H1 (cell line): Measurements from ENCODE around the gene ITPR3. TPM values are rescaled to one million over a fixed set of nuclear protein-coding genes. Genes with fewer than 3 reads are reported as not detected.

Experiments
- BACH1 ChIP-seq: IDR thresholded peaks from 2 replicates; pipeline ENCODE4 v1.6.1; 2012; ENCODE audit warnings: low read length, improper control_type of control experiment
- BRCA1 ChIP-seq: IDR thresholded peaks from 2 replicates; pipeline ENCODE4 v1.6.1; 2012; ENCODE audit warnings: low read depth, low read length, improper control_type of control experiment
- EP300 ChIP-seq, 2 experiments: IDR thresholded peaks; 1 replicate in 1 of 2; 2 replicates in 1 of 2; pipeline ENCODE4 v1.6.1; 2011 to 2012; ENCODE audit warnings: low read depth in 2 of 2, low read length in 2 of 2, mild to moderate bottlenecking in 2 of 2, borderline replicate concordance in 1 of 2, inconsistent platforms in 1 of 2, moderate library complexity in 1 of 2
- FOSL1 ChIP-seq: IDR thresholded peaks from 2 replicates; pipeline ENCODE4 v1.6.1; 2011; ENCODE audit warnings: mild to moderate bottlenecking, low read depth, low read length, moderate library complexity; ENCODE audit not compliant: insufficient read depth
- KDM1A ChIP-seq: fragments of 200-600, 300-600 bp; sonication (generic); IDR thresholded peaks from 2 replicates; pipeline ENCODE4 v1.7.1; 2016; ENCODE audit warnings: mild to moderate bottlenecking, low read length, borderline replicate concordance
- NANOG ChIP-seq: IDR thresholded peaks from 2 replicates; pipeline ENCODE4 v1.6.1; 2011; ENCODE audit warnings: low read length, low read depth, mild to moderate bottlenecking, inconsistent platforms; ENCODE audit not compliant: insufficient read depth, poor library complexity, severe bottlenecking
- PHF8 ChIP-seq: fragments of 200-600 bp; sonication (generic); conservative IDR thresholded peaks from 2 replicates; pipeline ENCODE4 v1.7.1; 2012; ENCODE audit warnings: low read depth, mild to moderate bottlenecking, inconsistent platforms, low read length, moderate library complexity
- RAD21 ChIP-seq, 2 experiments: IDR thresholded peaks in 1 of 2; conservative IDR thresholded peaks in 1 of 2; 2 replicates each; pipeline ENCODE4 v1.6.1; 2011; ENCODE audit warnings: low read depth in 2 of 2, low read length in 2 of 2, improper control_type of control experiment in 1 of 2, inconsistent platforms in 1 of 2, mild to moderate bottlenecking in 1 of 2, moderate library complexity in 1 of 2
- SP1 ChIP-seq: IDR thresholded peaks from 2 replicates; pipeline ENCODE4 v1.6.1; 2011; ENCODE audit warnings: low read depth, low read length
- SUZ12 ChIP-seq: fragments of 200-600 bp; sonication (generic); IDR thresholded peaks from 2 replicates; pipeline ENCODE4 v1.6.1; 2012; ENCODE audit warnings: mild to moderate bottlenecking, inconsistent platforms, low read length, moderate library complexity, mixed read lengths
- TAF1 ChIP-seq: IDR thresholded peaks from 2 replicates; pipeline ENCODE4 v1.6.1; 2011; ENCODE audit warnings: mild to moderate bottlenecking, low read depth, low read length
- polyA plus RNA-seq, 7 experiments: library from polyadenylated mRNA; depleted of rRNA in 3 of 7; stranded (reverse) in 5 of 7; unstranded in 2 of 7; fragments of >200 nt in 5 of 7; fragments of 200-250 nt in 2 of 7; gene quantifications; 1 replicate in 5 of 7; 2 replicates in 1 of 7; 4 replicates in 1 of 7; pipeline versions ENCODE4 v1.2.1 to v1.2.3, GENCODE V29; 2011 to 2013; ENCODE audit warnings: missing spikeins in 2 of 7, mixed read lengths in 2 of 7
- total RNA-seq: library from RNA; stranded (reverse); fragmentation: NEBNext Ultra II Directional; extraction: Animal tissue kit (Norgen Biotek cat#: 25700); gene quantifications from 2 replicates; pipeline ENCODE4 v1.2.1, GENCODE V29; 2021
- TF ChIP-seq, protein P1 (sequence below): IDR thresholded peaks from 2 replicates; pipeline ENCODE4 v1.6.1; 2011; ENCODE audit warnings: low read length, improper control_type of control experiment
- TF ChIP-seq, protein P2 (sequence below): IDR thresholded peaks from 2 replicates; pipeline ENCODE4 v1.6.1; 2012; ENCODE audit warnings: inconsistent platforms

Gene ITPR3
- total and polyA plus RNA-seq, 2 of the 8 experiments (the other 6 are each of a cell fraction or from before 2014, with no cell fraction given): 29.1 to 45.7 TPM

GRCh38 chr6:33632558-33633039 lies 11.5 kb downstream of the ITPR3 start (continued):
- TF ChIP-seq, protein P1, sequence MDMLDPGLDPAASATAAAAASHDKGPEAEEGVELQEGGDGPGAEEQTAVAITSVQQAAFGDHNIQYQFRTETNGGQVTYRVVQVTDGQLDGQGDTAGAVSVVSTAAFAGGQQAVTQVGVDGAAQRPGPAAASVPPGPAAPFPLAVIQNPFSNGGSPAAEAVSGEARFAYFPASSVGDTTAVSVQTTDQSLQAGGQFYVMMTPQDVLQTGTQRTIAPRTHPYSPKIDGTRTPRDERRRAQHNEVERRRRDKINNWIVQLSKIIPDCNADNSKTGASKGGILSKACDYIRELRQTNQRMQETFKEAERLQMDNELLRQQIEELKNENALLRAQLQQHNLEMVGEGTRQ: no peak
- TF ChIP-seq SP1 (no peak), PHF8 (no peak), NANOG (no peak), TAF1 (no peak), KDM1A (no peak), BACH1 (no peak), FOSL1 (no peak), RAD21 (IDR thresholded peaks at IDR 0.05 in 1 of 2, conservative IDR thresholded peaks at IDR 0.05 in 1 of 2; ENCODE audit: low read depth in 2 of 2, low read length in 2 of 2) (peak; percentile 83 to 88), EP300 (IDR thresholded peaks at IDR 0.05; ENCODE audit: borderline replicate concordance in 1 of 2, low read depth in 2 of 2, low read length in 2 of 2) (no peak), SUZ12 (no peak), BRCA1 (no peak)
- TF ChIP-seq, protein P2, sequence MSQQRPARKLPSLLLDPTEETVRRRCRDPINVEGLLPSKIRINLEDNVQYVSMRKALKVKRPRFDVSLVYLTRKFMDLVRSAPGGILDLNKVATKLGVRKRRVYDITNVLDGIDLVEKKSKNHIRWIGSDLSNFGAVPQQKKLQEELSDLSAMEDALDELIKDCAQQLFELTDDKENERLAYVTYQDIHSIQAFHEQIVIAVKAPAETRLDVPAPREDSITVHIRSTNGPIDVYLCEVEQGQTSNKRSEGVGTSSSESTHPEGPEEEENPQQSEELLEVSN: no peak
